GM20431 (cell line): ENCODE results near the gene EIF6.

Experiments
- in situ Hi-C: fragments of 300-500 bp; cut with MseI, MboI; formaldehyde crosslinking; loops from one replicate; pipeline ENCODE4 v1.15.0; 2020; ENCODE audit warnings: low sequenced_read_pairs; ENCODE audit not compliant: unreplicated experiment

Gene EIF6

GRCh38 chr20:35284992-35285805 lies 627 bp upstream of the EIF6 start:
- in situ Hi-C loops, result no loop called here

DNA sequence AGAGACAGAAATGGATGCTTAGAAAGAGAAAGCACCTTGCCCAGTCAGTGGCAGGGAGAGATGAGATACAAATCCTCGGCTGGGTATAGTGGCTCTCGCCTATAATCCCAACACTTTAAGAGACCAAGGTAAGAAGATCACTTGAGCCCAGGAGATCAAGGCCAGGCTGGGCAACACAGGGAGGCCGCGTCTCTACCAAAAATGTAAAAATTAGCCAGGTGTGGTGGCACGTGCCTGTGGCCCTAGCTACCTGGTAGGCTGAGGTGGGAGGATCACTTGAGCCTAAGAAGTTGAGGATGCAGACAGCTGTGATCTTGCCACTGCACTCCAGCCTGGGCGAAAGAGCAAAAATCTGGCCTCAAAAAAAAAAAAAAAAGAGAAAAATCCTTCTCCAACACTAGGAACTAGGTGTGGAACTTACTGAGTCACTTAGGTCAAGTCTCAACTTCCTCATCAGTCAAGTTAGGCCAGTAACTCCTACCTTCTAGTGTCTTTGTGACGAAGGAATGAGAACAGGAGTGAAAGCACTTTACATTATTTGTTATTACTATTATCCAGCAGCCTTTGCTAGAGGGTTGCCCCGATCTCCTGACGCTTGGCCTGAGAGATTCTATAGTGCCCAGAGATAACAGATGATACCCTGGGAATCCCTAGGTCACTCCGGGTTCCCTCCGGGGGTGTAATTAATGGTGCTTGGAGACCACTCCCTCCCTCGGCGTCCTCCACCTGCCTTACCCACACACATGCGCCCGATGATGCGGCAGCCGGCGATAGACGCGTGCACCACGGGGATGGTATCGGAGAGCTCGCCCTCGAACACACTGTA lies 918 bp downstream of the EIF6 start:
- in situ Hi-C loops, result no loop called here

DNA sequence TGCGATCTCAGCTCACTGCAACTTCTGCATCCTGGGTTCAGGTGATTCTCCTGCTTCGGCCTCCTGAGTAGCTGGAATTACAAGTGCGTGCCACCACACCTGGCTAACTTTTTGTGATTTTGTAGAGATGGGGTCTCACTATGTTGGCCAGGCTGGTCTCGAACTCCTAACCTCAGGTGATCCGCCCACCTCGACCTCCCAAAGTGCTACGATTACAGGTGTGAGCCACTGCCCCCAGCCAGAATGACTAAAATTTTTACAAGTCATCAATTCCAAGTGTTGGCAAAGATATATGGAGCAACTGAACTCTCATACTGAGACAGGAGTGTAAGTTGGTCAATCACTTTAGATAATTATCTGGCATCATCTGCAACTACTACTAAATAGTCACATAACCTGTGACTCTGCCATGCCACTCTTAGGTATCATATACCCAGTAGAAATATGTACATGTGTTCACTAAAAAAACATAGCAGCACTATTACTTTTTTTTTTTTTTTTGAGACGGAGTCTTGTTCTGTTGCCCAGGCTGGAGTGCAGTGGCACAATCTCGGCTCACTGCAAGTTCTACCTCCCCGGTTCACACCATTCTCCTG lies 3.0 kb downstream of the EIF6 start:
- in situ Hi-C loops, result no loop called here

DNA sequence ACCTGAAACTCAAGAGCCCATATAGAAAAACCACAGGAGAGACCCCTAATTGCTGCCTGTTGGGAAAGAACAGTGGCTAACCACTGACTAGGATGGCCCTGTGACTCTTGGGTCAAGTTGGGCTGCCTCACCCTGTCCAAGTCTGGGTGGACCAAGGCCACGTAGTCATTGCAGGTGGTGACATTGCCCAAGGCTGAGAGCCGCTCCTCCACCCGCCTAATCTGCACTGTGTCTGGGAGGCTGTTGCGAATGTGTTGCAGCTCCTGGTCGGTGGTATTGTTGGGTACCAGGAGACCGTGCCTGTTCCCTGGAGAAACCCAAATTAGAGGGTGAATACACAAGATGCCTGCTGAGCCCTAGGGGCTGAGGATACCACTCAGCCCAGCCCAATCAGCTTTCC lies 4.0 kb downstream of the EIF6 start:
- in situ Hi-C loops, result no loop called here

GRCh38 chr20:35279533-35280174 lies 4.9 kb downstream of the EIF6 start:
- in situ Hi-C loops, result no loop called here

DNA sequence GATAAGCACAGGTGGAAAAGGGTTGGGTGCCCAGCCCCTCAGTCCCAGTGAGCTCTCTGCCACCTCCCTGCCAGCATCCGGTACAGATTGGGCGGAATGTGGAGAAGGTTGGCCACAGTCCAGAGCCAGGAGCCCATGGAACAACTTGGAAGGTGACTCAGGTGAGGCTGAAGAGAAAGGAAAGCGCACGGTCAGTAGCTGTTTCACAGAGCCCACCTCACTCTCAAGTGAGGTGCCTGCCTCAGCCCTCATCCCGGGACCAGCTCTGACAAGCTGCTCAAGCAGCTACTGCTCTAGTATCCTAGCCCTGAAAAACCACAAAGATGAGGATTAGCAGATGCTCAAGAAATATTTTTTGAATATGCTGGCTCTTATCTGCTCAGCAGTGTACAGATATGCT lies 5.5 kb downstream of the EIF6 start:
- in situ Hi-C loops, result no loop called here

GRCh38 chr20:35277531-35278395 lies 6.8 kb downstream of the EIF6 start, which contains the start of gene MMP24OS:
Gene MMP24OS, minus strand, starts transcription at chr20:35278122. Its CDS starts 193 bp downstream, at chr20:35277929.
- in situ Hi-C loops, result no loop called here

- in situ Hi-C loops, result no loop called here
These were observed 7.4 kb downstream of the EIF6 start for GRCh38 chr20:35277127-35277526.

DNA sequence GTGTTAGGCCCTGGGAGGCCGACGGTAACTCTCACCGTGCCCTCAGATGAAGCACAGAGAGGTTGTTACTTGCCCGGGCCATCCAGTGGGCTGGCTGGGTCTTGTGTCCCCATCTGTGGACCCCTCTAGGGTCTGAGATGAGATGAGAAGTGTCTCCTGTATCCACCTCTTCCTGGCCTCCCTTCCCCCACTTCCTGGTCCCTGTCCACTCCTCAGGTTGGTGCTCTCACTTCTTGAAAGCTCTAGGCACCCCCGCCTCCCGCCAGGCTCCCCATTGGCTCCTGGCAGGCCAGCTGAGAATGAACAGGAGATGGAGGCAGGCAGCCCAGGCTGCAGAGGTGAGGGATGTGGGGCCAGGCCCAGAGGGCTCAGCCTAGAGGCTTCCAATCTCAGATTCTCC lies 8.2 kb downstream of the EIF6 start:
- in situ Hi-C loops, result no loop called here

GRCh38 chr20:35275741-35276251 lies 8.8 kb downstream of the EIF6 start:
- in situ Hi-C loops, result no loop called here

DNA sequence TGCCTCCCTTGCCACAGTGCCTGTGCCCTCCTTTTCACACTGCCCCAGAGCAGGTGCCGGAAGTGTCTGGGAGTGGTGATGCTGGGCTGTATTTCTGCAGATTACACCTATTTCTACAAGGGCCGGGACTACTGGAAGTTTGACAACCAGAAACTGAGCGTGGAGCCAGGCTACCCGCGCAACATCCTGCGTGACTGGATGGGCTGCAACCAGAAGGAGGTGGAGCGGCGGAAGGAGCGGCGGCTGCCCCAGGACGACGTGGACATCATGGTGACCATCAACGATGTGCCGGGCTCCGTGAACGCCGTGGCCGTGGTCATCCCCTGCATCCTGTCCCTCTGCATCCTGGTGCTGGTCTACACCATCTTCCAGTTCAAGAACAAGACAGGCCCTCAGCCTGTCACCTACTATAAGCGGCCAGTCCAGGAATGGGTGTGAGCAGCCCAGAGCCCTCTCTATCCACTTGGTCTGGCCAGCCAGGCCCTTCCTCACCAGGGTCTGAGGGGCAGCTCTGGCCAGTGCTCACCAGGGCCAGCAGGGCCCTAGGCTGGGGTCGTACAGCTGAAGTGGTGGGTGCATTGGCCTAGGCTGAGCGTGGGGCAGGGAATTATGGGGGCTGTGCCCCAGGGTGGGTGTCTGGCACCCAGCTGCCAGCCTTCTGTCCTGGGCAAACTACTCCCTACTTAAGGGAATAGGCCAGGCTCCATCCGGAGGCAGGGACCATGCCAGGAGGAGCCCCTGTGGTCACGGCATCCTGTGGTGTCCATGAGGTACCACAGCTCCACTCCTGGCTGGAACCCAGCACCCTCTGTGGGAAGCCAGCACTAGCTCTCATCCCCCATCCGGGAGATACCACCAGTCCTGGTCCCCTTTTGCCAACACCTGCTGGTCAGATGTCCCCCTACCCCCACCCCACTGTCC lies 10.1 kb downstream of the EIF6 start:
- in situ Hi-C loops, result no loop called here

DNA sequence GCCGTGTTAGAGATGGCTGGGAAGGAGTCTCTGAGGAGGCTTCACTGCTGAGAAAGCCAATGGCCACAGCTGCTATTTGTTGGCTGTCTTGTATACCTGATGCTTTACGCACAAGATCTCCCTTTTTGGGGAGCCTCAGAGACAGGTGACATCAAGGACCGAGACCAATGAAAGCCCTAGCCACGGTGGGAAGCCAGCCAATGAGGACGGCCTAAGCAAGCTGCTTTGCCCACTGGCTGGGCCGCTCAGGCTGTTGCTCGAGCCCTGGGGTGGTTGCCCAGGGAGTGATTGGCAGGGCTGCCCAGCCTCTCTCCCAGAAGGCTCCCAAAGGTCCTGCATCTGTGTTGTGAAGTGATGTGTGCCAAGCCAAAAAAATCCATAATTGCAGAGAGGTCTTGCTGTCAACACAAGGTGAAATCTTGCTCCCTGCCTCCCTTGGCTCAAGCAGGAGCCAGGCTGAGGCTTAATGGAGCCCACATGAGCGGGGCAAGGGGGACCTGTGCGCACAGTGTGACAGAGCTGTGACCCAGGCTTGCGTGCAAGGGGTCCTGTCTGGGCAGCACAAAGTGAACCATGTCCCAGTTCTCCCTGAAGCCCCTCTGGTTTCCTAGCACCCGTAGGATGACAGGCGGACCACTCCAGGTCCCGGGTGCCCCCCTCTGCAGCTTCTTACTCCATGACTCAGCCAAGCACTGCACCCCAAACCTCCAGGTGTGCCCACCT lies 11.0 kb downstream of the EIF6 start:
- in situ Hi-C loops, result no loop called here

- in situ Hi-C loops, result no loop called here
These were observed 12.7 kb downstream of the EIF6 start for GRCh38 chr20:35271904-35272303.

DNA sequence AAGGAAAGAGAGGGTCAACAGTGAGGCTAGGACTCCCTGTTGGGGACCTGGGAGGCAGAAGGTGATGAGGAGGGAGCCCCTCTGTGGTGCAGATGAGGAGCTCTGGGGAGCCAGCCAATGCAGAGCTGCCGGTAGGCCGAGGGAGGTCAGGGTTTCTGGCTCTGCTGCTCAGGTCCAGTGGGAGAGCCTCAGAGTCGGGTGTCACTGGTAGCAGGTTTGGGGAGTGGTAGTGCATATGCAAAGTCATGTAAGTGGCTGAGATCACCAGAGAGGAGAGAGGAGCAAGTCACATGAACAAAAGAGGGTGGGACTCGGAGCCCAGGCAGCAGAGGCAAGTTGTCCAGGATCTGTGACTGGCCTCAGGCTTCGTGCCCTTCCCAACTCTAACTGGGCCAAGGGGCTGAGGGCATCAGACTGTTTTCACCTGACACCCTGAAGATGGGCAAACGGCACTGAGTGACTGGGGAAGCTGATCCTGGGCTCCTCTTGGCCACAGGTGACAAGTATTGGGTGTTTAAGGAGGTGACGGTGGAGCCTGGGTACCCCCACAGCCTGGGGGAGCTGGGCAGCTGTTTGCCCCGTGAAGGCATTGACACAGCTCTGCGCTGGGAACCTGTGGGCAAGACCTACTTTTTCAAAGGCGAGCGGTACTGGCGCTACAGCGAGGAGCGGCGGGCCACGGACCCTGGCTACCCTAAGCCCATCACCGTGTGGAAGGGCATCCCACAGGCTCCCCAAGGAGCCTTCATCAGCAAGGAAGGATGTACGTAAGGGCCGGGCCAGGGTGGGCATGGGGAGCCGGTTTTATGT lies 13.3 kb downstream of the EIF6 start:
- in situ Hi-C loops, result no loop called here

DNA sequence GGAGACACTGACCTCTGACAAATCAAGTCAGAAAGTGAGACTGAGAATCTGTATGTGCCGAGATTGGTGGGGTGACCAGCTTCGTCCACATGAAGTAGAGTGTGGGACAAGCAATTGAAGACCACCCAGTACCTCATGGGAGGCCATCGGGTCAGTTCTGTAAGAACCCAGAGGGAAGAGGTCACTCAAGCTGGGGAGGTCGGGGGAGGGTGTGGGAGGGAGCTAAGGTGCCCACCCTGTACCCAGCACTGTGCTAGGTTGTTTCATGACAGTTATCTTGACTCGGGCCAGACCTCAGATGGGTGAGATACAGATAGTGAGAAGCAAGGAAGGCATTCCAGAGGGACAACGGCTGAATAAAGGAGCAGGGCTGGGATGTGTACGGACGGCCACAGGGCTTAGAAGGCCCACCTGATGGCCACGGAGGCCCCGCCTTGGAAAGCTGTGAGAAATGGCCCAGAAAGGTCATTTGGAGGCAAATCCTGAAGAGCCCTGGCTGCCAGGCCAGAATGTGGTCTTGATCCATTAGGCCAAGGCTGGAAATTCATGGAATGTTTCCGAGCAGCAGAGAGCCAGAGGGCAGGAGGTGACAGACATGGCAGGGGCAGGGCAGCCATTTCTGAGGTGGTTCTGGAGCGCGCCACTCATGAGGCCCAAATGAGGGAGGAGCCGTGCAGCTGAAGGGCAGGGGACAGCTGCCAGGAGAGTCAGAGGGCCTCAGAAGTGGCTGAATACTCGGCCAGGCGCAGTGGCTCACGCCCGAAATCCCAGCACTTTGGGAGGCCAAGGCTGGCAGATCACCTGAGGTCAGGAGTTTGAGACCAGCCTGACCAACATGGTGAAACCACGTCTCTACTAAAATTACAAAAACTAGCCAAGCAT lies 14.3 kb downstream of the EIF6 start:
- in situ Hi-C loops, result no loop called here
